EH (cell line): ENCODE measurements around the gene KRTAP12-1.
"Not testable (repeated sequence)": the region's sequence is repeated elsewhere in the genome, so short reads cannot be mapped to it uniquely, and the experiment has no call there.

Source experiments
- DNase-seq: peaks from one replicate; pipeline ENCODE4 v3.0.0-alpha.2; 2015; ENCODE audit warnings: low read depth

KRTAP12-1 gene

GRCh38 chr21:44644878-44645277 lies 37.1 kb downstream of the KRTAP12-1 start:
- no peak for DNase-seq

GRCh38 chr21:44643741-44644310 lies 38.1 kb downstream of the KRTAP12-1 start:
- DNase-seq, result no peak

GRCh38 chr21:44640761-44641160 lies 41.2 kb downstream of the KRTAP12-1 start:
- DNase-seq, result no peak

- no peak for DNase-seq
Observed at GRCh38 chr21:44639331-44639655, 42.7 kb downstream of the KRTAP12-1 start.

GRCh38 chr21:44638506-44639330 lies 43.2 kb downstream of the KRTAP12-1 start:
- not testable (repeated sequence) for DNase-seq

GRCh38 chr21:44637851-44638348 lies 44.1 kb downstream of the KRTAP12-1 start:
- DNase-seq, result not testable (repeated sequence)

- no peak for DNase-seq
Observed at GRCh38 chr21:44637018-44637850, 44.7 kb downstream of the KRTAP12-1 start, which contains the start of gene KRTAP10-10. TSS of gene KRTAP10-10 (plus strand) at chr21:44637356. CDS start at chr21:44637418, 62 bp downstream.

GRCh38 chr21:44636209-44637017 lies 45.5 kb downstream of the KRTAP12-1 start:
- DNase-seq, result no peak

- no peak for DNase-seq
Observed at GRCh38 chr21:44632067-44632466, 49.9 kb downstream of the KRTAP12-1 start.
